GDM1 (cell line): ENCODE data around the gene ZNHIT2.

Experiments used
- DNase-seq: peaks from one replicate; lab custom pipeline; 2025; lab: John Stamatoyannopoulos, UW

ZNHIT2 gene

GRCh38 chr11:65071907-65072630 is 45.4 kb downstream of the ZNHIT2 start:
- DNase-seq, result no peak

GRCh38 chr11:65069217-65069616 is 48.3 kb downstream of the ZNHIT2 start:
- no peak for DNase-seq

- DNase-seq, result no peak
Measured at GRCh38 chr11:65067446-65067845, 50.1 kb downstream of the ZNHIT2 start.

GRCh38 chr11:65066805-65067291 is 50.7 kb downstream of the ZNHIT2 start:
- DNase-seq, result no peak
